Esophagus muscularis mucosa (tissue), 3 donors: Measurements from ENCODE around the gene S100A2.

Source experiments
- CTCF ChIP-seq, 3 experiments: fragments of 200-600 bp in 2 of 3; fragments of 450-650 bp in 1 of 3; sonication (generic) in 2 of 3; IDR thresholded peaks; one replicate each; pipeline ENCODE4 v1.5.1; 2017 to 2019; ENCODE audit warnings: antibody characterized with exemption in 3 of 3, mild to moderate bottlenecking in 2 of 3, moderate library complexity in 1 of 3
- POLR2AphosphoS5 ChIP-seq, 2 donors: sonication (generic); formaldehyde crosslinking; IDR thresholded peaks; one replicate each; pipeline ENCODE4 v1.6.1; 2017; ENCODE audit warnings: antibody characterized with exemption in 2 of 2

- TF ChIP-seq CTCF (IDR thresholded peaks at IDR 0.05) (no peak), POLR2AphosphoS5 (IDR thresholded peaks at IDR 0.05) (no peak)
Measured at GRCh38 chr1:153577624-153578051, 12.0 kb upstream of the S100A2 start.
